Left cardiac atrium (tissue), 4 donors: Measurements from ENCODE around the gene TMEM17. TPM values are rescaled to one million over a fixed set of nuclear protein-coding genes. Genes with fewer than 3 reads are reported as not detected.

Source experiments
- ATAC-seq, 2 donors: fragments of 200-7000 bp; cut with Tn5 transposase; one replicate each; pipeline ENCODE4 v1.9.1; 2020; ENCODE audit warnings: mild to moderate bottlenecking in 2 of 2, moderate library complexity in 2 of 2
- DNase-seq: peaks from one replicate; pipeline ENCODE4 v3.0.0-alpha.2; 2020
- intact Hi-C, 2 donors: fragments of 100-400 bp; cut with DNase I; formaldehyde crosslinking; loops; one replicate each; pipeline versions ENCODE4 v1.14.1 to v1.15.1; 2022 to 2023
- total RNA-seq, 2 donors: library from RNA; stranded (reverse); fragmentation: NEBNext Ultra II Directional; extraction: Animal tissue kit (Norgen Biotek cat#: 25700); gene quantifications; one replicate each; pipeline ENCODE4 v1.2.1, GENCODE V29; 2021
- donor health status: DM: no; HTN: yes; CAD: no.
- donor health status: DM: no; HTN: yes; CAD: no; lungs with severe emphysema.
- donor health status: DM: yes; HTN: yes; CAD: no.
- donor health status: Dilated cardiomyopathy.

The TMEM17 gene
- total RNA-seq, 2 donors from 2014 or later = 1.3 TPM

- peak; percentile 40 for DNase-seq
- peak; percentile 46 to 86 for ATAC-seq
- intact Hi-C loops = loop anchor here in 1 of 2 donors (5.0 kb wide), 1 partner anchor 246 kb away; the partner anchor contains the start of gene EHBP1
These were observed 44.3 kb downstream of the TMEM17 start for GRCh38 chr2:62461707-62462106.

GRCh38 chr2:62461017-62461553 lies 44.9 kb downstream of the TMEM17 start:
- no peak for ATAC-seq
- no peak for DNase-seq
- intact Hi-C loops = loop anchor here in 1 of 2 donors (5.0 kb wide), 1 partner anchor 246 kb away; the partner anchor contains the start of gene EHBP1

GRCh38 chr2:62460175-62460574 lies 45.8 kb downstream of the TMEM17 start:
- intact Hi-C loops = loop anchor here in 1 of 2 donors (5.0 kb wide), 1 partner anchor 247 kb away; the partner anchor contains the start of gene EHBP1
- no peak for ATAC-seq
- DNase-seq = no peak

GRCh38 chr2:62459672-62460071 lies 46.3 kb downstream of the TMEM17 start:
- intact Hi-C loops = loop anchor here in 1 of 2 donors (5.0 kb wide), 1 partner anchor 248 kb away; the partner anchor contains the start of gene EHBP1
- ATAC-seq = no peak
- DNase-seq = no peak

- no peak for ATAC-seq
- intact Hi-C loops = no loop called here
- DNase-seq = no peak
These were observed 46.9 kb downstream of the TMEM17 start for GRCh38 chr2:62459106-62459505.

GRCh38 chr2:62458671-62459081 lies 47.3 kb downstream of the TMEM17 start:
- intact Hi-C loops = no loop called here
- DNase-seq (no peak), ATAC-seq (peak; percentile 4 to 28)

- intact Hi-C loops = no loop called here
- no peak for DNase-seq
- no peak for ATAC-seq
These were observed 47.8 kb downstream of the TMEM17 start for GRCh38 chr2:62458206-62458641.

GRCh38 chr2:62457556-62457955 lies 48.4 kb downstream of the TMEM17 start:
- intact Hi-C loops = loop anchor here (1.0 to 2.0 kb wide), 2 partner anchors 317 to 318 kb away; no protein-coding TSS in a partner anchor
- ATAC-seq (no peak), DNase-seq (no peak)

GRCh38 chr2:62456721-62457539 lies 49.1 kb downstream of the TMEM17 start:
- ATAC-seq = peak; percentile 90 to 92
- intact Hi-C loops = loop anchor here (1.0 to 2.0 kb wide), 2 partner anchors 318 kb away; no protein-coding TSS in a partner anchor
- peak; percentile 75 for DNase-seq

- DNase-seq (no peak), ATAC-seq (no peak)
- intact Hi-C loops = loop anchor here in 1 of 2 donors (2.0 kb wide), 1 partner anchor 319 kb away; no protein-coding TSS in a partner anchor
These were observed 49.9 kb downstream of the TMEM17 start for GRCh38 chr2:62455957-62456692.

GRCh38 chr2:62453955-62454354 lies 52.0 kb downstream of the TMEM17 start:
- intact Hi-C loops = no loop called here
- ATAC-seq = no peak

GRCh38 chr2:62452701-62453454 lies 53.1 kb downstream of the TMEM17 start:
- intact Hi-C loops = no loop called here

More at GRCh38 chr2:62453955-62454354, 52.0 kb downstream of the TMEM17 start:
- DNase-seq = no peak

GRCh38 chr2:62450716-62451191 lies 55.2 kb downstream of the TMEM17 start:
- intact Hi-C loops = no loop called here
- ATAC-seq (no peak), DNase-seq (no peak)

More at GRCh38 chr2:62452701-62453454, 53.1 kb downstream of the TMEM17 start:
- DNase-seq = no peak
- no peak for ATAC-seq

Other genes with a start within 250 kb of the TMEM17 start
- 10 to 100 TPM; 34.0 to 41.9 TPM for gene EHBP1, start 199.5 kb upstream of the TMEM17 start, total RNA-seq